Tibial artery (tissue), 4 donors: ENCODE data around the gene OR6C2.
"Not testable (repeated sequence)": the region's sequence is repeated elsewhere in the genome, so short reads cannot be mapped to it uniquely, and the experiment has no call there.

ENCODE experiments used
- DNase-seq, 2 donors: peaks; one replicate each; pipeline ENCODE4 v3.0.0-alpha.2; 2019
- H3K27ac ChIP-seq, 2 donors: fragments of 200-600 bp; sonication (generic) in 1 of 2; 1 replicate in 1 of 2; 2 replicates in 1 of 2; pipeline ENCODE4 v1.5.1; 2018 to 2019; ENCODE audit warnings: mild to moderate bottlenecking in 1 of 2
- H3K27me3 ChIP-seq, 2 donors: fragments of 200-600 bp; sonication (generic) in 1 of 2; one replicate each; pipeline versions ENCODE4 v1.5.1 to v1.6.0; 2016 to 2019
- H3K36me3 ChIP-seq, 3 donors: fragments of 200-600 bp; sonication (generic) in 2 of 3; one replicate each; pipeline ENCODE4 v1.5.1; 2016 to 2019; ENCODE audit warnings: mild to moderate bottlenecking in 2 of 3
- H3K4me1 ChIP-seq, 4 donors: fragments of 200-600 bp; sonication (generic) in 2 of 4; 1 replicate in 3 of 4; 2 replicates in 1 of 4; pipeline ENCODE4 v1.5.1; 2016 to 2019
- H3K4me3 ChIP-seq, 2 donors: fragments of 200-600 bp; sonication (generic) in 1 of 2; 1 replicate in 1 of 2; 2 replicates in 1 of 2; pipeline ENCODE4 v1.5.1; 2018 to 2019; ENCODE audit warnings: mild to moderate bottlenecking in 2 of 2
- H3K9me3 ChIP-seq, 3 donors: fragments of 200-600 bp; sonication (generic) in 1 of 3; one replicate each; pipeline ENCODE4 v1.5.1; 2016 to 2019
- intact Hi-C: fragments of 100-400 bp; cut with DNase I; formaldehyde crosslinking; loops from one replicate; pipeline ENCODE4 v1.15.0; 2023; ENCODE audit warnings: low total_unique reads
- TF ChIP-seq, protein P1 (sequence below), 2 experiments: fragments of 200-600 bp in 1 of 2; fragments of 450-650 bp in 1 of 2; IDR thresholded peaks; one replicate each; pipeline ENCODE4 v1.5.1; 2017 to 2019; ENCODE audit warnings: antibody characterized with exemption in 2 of 2, mild to moderate bottlenecking in 1 of 2, moderate library complexity in 1 of 2

OR6C2 gene

DNA sequence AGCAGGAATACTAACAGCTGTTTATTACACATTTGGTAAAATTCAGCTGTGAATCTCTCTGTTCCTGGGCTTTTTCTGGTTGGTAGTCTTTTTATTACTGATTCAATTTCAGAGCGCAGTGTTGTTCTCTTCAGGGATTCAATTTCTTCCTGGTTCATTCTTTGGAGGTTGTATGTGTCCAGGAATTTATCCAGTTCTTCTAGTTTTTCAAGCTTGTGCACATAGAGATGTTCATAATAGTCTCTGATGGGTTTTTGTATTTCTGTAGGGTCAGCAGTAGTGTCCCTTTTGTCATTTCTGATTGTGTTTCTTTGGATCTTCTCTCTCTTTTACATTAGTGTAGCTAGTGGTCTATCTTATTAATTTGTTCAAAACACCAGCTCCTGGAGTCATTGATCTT, 26.9 kb upstream of the OR6C2 start:
- Histone ChIP-seq H3K27ac (no peak overlapping the region), H3K9me3 (no peaks in the 10 kb centered on the region), H3K4me3 (no peak overlapping the region), H3K4me1 (peaks cover 0 to 4% (median 0%) of the 10 kb centered on the region in 4 donors), H3K27me3 (no peaks in the 10 kb centered on the region), H3K36me3 (no peaks in the 10 kb centered on the region)
- intact Hi-C loops = no loop called here
- TF ChIP-seq, protein P1, sequence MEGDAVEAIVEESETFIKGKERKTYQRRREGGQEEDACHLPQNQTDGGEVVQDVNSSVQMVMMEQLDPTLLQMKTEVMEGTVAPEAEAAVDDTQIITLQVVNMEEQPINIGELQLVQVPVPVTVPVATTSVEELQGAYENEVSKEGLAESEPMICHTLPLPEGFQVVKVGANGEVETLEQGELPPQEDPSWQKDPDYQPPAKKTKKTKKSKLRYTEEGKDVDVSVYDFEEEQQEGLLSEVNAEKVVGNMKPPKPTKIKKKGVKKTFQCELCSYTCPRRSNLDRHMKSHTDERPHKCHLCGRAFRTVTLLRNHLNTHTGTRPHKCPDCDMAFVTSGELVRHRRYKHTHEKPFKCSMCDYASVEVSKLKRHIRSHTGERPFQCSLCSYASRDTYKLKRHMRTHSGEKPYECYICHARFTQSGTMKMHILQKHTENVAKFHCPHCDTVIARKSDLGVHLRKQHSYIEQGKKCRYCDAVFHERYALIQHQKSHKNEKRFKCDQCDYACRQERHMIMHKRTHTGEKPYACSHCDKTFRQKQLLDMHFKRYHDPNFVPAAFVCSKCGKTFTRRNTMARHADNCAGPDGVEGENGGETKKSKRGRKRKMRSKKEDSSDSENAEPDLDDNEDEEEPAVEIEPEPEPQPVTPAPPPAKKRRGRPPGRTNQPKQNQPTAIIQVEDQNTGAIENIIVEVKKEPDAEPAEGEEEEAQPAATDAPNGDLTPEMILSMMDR (IDR thresholded peaks at IDR 0.05) = no peak
- no peak for DNase-seq

DNA sequence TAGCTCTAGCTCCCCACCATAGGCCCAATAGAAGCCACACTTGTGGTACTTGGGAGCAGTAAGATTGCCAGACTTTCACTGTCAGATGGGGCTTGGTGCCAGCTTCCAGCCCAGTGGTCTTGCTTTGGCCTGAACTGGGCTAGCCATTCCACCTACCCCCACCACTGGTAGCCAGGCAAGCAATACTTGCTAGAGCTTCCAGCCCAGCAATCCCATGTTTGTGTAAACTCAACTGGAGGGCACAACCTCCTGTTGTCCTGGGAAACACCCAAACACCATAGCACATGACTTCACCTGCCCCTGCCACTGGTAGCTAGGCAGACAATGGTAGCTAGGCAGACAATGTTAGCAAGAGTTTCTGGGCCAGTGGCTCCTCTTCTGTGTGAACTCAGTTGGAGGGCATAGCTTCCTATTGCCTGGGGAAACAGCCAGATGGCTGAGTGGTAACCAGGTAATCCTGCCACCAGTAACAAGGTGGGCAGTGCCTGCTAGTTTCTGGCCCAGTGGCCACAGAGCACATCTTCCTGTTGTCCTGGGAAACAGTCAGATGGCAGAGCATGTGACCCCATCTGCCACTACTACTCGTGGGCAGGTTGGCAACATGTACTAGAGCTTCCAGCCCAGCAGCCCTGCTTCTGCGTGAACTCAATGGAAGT, 23.4 kb upstream of the OR6C2 start:
- TF ChIP-seq, protein P1 (IDR thresholded peaks at IDR 0.05) = no peak
- H3K27me3 ChIP-seq = no peaks in the 10 kb centered on the region
- H3K9me3 ChIP-seq = no peaks in the 10 kb centered on the region
- H3K4me3 ChIP-seq = no peak overlapping the region
- H3K4me1 ChIP-seq = peaks cover 0 to under 1% (median 0%) of the 10 kb centered on the region in 4 donors
- no peaks in the 10 kb centered on the region for H3K36me3 ChIP-seq
- H3K27ac ChIP-seq = no peak overlapping the region
- DNase-seq = no peak
- intact Hi-C loops = no loop called here

DNA sequence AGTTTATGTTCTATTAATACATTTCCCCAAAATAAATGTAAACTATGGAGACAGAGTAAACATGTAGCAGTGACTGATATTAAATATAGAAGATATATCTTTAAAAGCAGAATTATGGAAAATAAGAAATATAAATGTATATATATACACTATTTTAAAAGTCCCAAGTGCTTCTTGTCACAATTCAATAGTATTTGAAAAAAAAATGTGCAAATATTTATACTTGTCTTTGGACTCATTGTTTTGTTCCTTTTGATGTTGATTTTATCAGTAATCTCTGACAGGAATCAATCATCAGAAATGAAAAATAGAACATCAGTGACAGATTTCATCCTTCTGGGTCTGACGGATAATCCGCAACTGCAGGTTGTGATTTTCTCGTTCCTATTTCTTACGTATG, 17.9 kb upstream of the OR6C2 start, which contains the start of gene OR6C76:
OR6C76 (plus strand) TSS at position 301 of the 400 bp plus-strand sequence; CDS start at position 301, 0 bp downstream.
- Histone ChIP-seq H3K36me3 (no peaks in the 10 kb centered on the region), H3K27ac (no peak within 1 kb of the TSS), H3K27me3 (no peaks in the 10 kb centered on the region), H3K9me3 (no peaks in the 10 kb centered on the region), H3K4me3 (no peak within 1 kb of the TSS), H3K4me1 (no peaks in the 10 kb centered on the region)
- intact Hi-C loops = no loop called here
- TF ChIP-seq, protein P1 (IDR thresholded peaks at IDR 0.05) = no peak
- no peak for DNase-seq

DNA sequence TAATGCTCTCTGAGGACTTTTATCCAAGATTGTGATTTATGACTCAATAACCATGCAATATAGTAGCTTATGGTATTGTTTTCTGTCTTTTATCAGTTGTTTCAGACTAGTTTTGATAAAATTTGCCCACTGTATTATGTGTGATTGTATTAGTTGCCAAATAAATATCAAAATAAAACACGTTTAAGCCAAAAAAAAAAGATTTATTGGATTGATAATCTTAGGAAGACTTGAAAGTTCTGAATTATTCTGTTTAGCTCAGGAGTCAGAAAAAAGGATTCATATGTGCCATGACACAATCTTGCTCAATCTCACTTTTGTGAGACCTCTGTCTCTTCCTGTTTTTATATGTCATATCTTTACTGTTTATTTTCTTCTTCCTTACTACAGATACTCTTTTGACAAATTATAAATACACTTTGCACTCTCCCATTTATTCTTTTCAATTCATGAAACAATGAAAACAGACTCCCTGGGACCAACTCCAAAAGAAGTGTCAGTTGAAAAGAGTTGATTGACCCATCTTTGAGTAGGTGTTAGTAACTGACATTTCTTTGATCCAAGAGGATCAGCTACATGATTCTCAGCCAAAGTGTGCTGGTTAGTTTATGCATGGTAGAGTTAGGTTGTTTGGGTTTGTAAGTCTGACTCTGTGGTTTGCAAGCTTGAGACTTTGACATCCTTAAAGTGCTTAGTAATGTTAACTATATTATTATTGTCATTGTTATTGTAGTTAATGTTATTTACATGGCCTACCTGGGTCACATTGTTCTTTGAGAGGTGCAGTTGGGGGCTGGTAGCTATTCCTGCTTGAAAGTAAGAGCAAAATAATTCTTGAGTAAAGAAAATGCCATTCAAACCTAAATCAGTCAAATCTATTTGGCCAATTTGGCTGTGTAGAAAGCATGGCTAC, 15.3 kb upstream of the OR6C2 start:
- H3K27me3 ChIP-seq = no peaks in the 10 kb centered on the region
- no peaks in the 10 kb centered on the region for H3K9me3 ChIP-seq
- DNase-seq = no peak

DNA sequence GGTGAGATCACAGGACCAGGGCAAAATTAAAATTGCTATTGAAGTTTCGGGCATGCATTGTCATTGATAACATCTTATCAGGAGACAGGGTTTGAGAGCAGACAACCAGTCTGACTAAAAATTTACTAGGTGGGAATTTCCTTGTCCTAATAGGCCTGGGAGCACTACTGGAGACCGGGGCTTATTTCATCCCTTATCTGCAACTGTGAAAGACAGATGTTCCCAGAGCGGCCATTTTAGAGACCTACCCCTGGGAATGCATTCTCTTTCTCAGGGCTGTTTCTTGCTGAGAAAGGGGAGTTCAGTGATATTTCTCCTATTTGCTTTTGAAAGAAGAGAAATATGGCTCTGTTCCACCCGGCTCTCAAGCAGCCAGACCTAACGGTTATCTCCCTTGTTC, 2.6 kb upstream of the OR6C2 start:
- H3K9me3 ChIP-seq, DNase-seq, H3K4me1 ChIP-seq, intact Hi-C loops, H3K4me3 ChIP-seq, H3K27me3 ChIP-seq, H3K36me3 ChIP-seq, H3K27ac ChIP-seq: not testable (repeated sequence)

More for the DNA sequence above, 15.3 kb upstream of the OR6C2 start:
- H3K36me3 ChIP-seq = no peaks in the 10 kb centered on the region
- no peak overlapping the region for H3K4me3 ChIP-seq
- no peaks in the 10 kb centered on the region for H3K4me1 ChIP-seq
- TF ChIP-seq, protein P1 (IDR thresholded peaks at IDR 0.05) = no peak
- no peak overlapping the region for H3K27ac ChIP-seq
- intact Hi-C loops = no loop called here

DNA sequence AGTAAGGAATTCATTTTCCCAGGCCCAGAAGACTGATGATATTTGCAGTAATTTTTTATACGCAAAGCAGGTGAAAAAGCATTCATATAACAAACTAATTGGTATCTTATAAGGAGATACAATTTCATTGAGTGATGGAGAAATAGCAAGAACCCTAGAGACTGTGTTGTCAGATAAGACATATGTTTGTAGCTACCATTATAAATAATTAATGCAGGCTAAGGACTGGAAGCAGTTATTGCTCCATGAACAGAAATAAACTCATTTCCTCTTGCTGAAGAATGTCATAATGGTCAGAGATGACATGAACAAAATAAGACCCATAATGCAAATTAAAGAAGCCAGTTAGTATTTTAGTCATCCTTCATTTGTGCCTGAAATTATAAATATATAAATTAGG, 1.5 kb downstream of the OR6C2 start:
- H3K27me3 ChIP-seq = no peaks in the 10 kb centered on the region
- intact Hi-C loops = no loop called here
- no peak for DNase-seq

More for the DNA sequence above, 1.5 kb downstream of the OR6C2 start:
- no peak overlapping the region for H3K4me3 ChIP-seq
- H3K27ac ChIP-seq = no peak overlapping the region
- H3K9me3 ChIP-seq = peaks cover 0 to 4% (median 0%) of the 10 kb centered on the region in 3 donors
- H3K4me1 ChIP-seq = no peaks in the 10 kb centered on the region
- TF ChIP-seq, protein P1 (IDR thresholded peaks at IDR 0.05) = no peak
- no peaks in the 10 kb centered on the region for H3K36me3 ChIP-seq
